Stimulated activated CD8-positive, alpha-beta memory T cell treated with anti-CD3 and anti-CD28 coated beads, Interleukin-4, amount 100 ng/mL, for 24 hours (primary cell): Measurements from ENCODE around the gene ITGA3.
A peak's percentile ranks its signal among the peaks of the same experiment; 100 is the strongest.

Source experiments
- DNase-seq: peaks from one replicate; pipeline ENCODE4 v3.0.0-alpha.2; 2020; ENCODE audit warnings: low read depth

The ITGA3 gene

DNA sequence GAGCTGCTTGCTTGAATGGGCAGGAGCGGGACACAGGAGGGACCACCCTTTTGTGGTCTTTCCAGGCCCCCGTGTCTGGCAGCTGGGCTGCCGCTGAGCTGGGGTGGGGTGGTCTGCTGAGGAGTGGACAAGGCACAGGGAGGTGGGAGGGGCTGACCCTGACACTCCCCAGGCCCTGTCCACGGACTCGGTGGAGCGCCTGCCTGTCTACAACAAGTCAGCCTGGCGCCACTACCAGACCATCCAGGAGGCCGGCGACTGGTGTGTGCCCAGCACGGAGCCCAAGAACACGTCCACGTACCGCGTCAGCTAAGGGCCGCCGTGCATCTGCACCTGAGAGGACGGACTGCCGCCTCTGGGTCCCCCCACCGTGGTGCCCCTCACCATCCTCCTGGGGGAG is 53.9 kb downstream of the ITGA3 start:
- DNase-seq = no peak

DNA sequence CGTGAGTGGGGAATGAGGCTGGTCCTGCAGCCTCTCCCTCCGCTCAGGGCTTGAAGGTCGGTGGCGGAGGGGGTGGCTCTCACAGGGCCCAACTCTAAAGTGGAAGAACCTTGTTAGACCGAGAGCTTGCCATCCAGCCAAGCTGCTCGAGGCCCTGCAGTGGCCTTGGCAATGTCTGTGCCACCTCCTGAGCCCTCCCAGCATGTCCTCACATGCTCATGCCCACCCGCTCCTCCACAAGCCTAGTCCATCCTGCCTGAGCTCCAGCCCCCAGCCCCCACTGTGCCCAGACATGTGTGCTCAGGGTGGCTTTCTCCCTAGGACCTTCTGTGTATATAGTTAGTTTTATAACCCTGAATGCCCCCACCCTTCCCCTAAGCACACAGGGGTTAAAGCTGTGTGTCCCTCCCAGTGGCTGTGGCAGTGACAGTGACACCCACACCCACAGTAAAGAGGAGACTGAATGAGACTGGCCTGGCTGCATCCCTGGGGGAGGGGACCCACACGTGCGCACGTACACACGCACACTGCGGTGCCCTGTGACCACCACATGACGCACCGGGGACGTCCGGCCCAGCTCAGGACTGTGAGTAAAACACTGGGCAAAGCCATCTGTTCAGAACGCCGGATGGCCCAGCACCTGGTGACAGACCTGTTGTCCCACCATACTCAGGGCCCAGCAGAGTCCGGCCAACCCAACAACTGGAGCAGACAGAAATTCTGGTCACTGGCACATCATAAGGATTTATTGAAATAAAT is 54.9 kb downstream of the ITGA3 start:
- DNase-seq = no peak

DNA sequence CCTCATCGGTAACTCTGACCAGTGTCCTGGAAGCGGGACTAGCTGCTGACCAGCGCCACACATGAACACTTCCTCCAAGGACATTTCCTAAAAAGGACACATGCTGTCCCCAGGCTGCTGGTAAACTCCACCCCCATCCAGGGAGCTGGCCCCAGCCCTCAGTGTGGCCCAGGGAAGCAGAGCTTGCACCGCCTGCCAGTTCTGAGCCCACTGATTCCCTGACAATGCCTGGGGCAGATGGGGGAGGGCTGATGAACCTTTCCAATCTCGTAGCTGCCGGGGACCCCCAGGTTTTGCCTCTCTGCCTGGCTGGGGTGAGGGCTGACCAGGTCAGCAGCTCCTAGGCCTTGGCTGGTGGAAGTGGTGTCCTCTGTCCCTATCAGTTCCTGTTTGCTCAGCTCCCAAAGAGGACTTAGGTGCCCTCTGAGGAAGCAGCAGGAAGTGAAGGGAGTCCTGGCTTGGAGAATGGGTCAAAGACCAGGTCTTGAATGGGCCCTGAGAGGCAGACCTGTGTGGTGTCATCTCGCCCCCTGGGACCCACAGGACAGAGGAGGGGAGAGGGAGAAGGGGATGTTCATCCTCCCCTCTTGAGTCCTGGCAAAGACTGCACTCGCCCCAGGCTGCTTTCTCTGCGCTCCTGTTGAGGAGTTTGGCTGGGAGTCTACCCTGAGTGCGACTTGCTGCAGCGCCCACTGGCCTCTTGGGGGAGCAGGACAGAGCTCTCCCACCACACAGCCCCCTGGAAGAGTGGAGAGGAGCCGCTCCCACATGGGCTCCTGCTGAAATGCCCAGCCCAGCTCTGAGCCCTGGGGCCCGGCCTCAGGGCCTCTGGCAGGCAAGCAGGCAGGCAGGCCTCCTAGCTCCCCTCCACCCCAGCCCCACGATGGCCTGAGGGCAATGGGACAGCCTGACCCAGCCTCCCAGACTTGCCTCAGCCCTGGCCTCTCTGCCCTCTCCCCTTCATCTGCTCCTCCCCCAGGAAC is 56.1 kb downstream of the ITGA3 start:
- DNase-seq = no peak

DNA sequence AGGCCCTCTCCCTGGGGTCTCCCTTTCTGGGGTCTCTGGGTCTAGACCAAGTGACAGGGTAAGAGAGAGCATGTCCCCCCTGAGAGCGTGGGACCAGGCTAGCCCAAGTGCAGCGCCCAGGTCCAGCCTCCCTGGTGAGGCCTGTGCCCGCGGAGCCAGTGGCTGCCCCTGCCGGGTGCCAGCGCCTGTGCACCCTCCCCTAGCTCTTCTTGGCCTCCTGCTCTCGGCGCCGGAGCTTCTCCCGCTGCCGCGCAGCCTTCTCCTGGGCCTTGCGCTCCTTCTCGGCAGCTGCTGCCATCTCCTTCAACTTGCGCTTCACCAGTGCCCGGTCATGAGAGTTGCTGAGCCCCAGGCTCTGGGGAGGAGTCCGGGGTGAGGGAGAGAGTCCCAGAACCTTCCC is 56.8 kb downstream of the ITGA3 start:
- no peak for DNase-seq

DNA sequence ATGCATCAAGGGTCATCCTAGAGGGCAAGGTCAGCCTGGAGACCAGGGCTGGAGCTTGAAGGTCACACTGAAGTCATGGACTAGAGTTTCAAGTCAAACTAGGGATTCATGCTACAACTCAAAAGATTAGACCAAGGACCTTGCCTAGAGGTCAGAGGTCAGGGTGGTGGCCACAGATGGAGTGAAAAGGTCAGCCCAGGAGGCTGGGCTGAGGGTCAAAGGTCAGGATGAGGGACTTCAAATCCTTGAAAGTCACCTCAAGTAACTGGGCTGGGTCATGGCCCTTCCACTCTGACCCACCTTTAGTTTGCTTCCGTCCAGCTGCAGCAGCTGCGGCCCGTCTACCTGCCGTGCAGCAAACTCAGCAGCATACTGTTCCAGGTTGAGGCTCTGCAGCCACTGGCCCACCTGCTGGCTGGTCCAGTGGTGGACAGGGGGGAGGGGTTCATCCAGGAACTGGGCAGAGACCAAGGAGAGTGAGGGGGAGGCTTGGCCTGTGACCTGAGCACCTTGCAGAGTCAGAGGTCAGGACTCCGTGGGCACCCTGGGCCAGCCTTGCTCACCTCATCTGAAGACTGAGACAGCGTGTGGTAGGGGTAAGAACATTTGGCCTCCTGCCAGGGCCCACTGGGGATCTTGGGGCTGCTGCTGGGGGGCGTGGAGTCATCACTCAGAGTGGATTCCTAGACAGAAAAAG is 57.9 kb downstream of the ITGA3 start:
- DNase-seq = no peak

DNA sequence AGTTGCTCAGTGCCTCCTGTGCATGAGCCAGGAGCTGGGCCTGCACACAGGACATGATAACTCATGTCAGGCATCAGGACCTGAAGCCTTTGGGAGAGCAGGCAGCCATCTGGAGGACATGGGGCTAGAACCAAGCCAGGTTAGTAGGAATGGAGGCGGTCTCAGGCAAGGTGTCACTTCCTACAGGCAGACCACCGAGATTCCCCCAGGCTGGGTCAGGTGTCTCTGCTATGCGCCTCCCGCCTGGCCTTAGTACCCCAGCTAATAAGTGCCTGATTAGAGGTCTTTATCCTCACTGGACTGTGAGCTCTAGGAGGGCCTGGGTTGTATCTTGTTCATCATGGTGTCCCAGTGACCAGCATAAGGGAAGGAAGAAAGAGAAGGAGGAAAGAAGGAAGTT is 58.5 kb downstream of the ITGA3 start:
- DNase-seq = no peak

DNA sequence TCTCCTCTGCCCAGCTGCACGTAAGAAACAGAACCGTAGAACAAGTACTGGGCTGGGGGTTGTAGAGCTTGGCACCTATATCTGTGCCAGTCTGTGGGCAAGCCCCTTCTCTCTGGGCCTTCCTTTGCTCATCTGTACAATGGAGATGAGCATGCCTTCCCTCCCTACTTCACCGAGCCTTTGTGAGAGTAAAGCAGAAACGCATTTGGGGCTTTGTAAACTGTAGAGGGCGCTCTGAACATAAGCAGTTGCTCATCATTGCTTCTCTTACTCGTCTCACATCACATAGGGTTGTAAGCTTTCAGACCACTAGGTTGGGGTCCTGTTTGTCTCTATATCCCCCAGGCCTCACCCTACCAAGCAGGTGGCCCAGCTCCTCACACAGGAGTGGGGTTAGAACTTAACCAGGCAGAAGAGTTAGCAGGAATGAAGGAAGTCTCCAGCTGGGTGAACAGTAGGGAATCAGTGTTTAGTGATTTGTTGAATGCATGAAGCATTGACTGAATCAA is 59.0 kb downstream of the ITGA3 start:
- no peak for DNase-seq

DNA sequence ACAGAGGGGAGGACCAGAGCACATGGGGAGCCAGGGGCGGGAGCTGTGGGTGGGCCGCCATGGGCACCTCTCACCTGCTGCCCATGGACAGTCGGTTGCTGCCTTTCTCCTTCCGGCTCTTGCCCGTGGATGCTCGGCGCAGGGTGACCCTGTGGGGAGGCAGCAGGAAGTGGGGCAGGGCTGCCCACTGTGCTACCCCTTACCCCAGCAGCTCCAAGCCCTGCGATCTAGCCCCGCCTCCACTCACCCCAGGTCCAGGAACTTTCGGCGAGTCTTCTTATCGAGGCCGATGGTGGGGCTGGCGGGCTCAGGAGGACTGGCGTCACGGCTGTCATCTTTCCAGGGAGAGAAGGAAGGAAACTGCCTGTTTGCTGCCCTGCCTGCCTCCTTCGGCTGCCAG is 59.8 kb downstream of the ITGA3 start:
- no peak for DNase-seq

DNA sequence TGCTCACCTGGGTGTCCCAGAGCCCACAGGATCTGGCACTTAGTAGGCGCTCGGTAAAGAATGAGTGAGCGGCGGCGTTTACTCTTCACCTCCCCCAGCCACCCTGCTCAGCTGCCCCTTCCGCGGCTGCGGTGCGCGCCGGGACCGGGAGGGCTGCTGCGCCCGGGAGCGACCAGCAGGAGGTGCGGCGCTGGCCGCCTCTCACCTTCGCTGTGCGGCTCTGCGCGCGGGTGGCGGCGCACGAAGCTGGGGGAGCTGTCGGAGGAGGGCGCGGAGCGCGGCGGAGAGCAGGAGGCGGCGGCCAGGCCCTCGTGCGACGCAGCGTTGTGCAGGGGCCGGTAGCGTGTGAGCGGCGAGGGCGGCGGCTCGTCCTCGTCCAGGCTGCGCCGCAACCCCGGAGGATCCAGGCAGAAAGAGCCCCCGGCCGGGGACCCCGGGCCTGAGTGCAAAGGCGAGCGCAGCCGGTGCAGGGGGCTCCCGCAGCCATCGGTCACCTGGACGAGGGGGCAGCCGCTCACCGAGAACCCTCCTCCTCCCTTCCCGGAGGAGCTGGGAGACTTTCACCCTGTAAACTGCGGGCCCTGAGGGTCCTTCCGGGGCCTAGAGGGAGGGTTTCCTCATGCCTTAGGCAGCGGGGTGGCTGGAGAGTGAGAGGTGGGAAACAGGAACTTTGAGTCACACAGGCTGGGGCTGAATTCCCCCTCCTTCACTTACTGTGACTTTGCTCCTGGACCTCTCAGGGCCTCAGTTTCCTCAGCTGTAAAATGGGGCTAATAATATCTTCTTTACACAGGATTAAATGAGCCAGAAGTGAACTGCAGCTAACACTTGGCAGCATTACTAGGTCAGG is 61.5 kb downstream of the ITGA3 start:
- peak; percentile 42 for DNase-seq

DNA sequence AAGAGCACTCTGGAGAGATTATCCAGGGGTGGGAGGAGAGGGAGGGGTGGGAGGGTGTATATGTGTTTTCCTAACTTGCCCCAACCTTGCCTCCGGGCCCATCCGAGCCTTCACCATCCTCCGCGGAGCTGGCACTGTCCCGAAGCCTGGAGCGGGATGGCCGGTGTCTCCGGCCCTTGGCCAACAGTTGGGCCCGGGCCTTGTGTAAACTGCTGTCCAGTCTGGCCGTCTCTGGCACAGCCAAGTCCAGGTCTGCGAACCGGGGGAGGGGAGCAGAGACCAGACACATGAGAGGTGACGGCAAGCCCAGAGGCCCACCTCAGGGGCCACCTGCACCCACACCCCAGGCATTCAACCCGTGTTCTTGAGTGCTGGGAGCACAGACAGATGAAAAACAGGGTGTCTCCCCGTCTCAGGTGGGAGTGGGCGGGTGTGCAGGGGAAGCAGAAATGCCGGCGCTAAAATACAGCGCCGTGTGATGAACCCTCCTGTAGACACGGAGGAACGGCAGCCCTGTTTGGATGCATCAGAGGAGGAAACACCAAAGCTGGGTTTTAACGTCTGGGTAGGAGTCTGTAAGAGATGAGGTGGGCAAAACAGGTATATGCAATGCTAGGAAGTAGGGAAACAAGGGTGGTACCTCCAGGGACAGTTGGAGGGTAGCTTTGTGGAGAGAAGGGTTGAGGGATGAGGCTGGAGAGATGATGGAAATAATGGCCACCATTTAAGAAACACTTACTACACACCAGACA is 62.3 kb downstream of the ITGA3 start:
- DNase-seq = no peak

DNA sequence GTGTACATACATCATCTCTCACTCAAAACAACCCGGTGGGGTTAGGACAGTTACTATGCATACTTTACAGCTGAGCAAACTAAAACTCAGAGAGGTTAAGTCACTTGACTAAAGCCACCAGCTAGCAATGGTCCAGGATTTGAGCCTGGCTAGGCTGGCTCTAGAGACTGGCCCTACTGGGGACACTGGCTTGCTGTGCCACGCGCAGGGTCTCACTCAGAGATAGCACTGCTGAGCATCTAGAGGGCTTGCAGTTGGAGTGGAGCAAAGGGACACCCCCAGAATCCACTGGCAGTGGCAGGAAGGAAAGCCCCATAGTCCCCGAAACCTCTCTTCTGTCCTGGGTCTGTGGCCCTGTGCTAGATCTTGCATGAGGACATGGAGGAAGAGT is 62.9 kb downstream of the ITGA3 start:
- no peak for DNase-seq

DNA sequence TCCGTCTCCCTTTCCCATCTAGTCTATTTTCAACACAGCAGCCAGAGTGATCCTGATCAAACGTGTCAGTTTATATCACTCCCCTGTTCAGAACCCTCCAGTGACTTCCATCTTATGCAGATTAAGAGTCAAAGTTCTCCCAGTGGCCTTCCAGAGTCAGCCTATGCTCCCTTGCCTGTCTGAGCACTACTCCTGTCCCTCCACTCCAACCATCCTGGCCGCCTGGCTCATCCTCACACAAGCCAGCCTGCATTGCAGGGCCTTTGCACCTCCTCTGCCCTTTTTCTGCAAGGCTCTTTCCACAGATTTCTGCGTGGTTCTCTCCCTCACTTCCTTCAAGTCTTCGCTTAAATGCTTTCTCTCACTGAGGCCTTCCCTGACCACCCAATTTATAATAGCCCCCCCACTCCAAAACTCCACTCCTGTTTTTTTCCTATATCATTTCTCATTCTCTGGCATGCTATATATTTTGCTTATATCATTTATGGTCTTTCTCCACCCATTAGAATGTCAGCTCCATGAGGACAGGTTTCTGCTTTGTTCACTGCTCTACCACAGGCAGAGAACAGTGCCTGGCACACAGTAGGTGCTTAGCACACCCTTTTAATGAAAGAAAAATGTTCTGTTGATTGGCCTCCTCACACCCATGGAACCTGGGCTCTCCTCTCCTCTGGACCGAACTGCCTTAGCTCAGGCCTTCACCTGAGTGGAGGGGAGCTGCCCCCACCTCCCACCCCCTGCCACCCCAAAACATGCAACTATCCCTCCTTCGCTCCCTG is 64.8 kb downstream of the ITGA3 start:
- DNase-seq = no peak

DNA sequence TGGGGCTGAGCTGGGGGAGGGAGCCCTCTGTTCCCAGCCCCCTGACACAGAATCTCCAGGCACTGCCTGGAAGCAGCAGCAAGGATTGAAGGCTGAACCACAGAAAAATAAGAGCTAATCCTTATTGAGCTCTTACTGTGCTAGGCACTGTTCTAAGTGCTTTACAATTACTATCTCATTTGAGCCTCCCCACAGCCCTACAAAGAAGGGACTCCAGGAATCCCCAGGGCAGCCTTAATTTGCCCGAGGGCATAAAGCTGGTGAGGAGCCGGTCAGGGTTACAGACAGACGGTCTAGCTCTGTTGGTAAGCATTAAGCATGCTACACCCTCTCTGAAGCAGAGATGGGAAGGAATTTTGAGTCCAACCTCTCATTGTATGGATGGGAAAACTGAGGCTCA is 67.0 kb downstream of the ITGA3 start:
- DNase-seq = no peak

DNA sequence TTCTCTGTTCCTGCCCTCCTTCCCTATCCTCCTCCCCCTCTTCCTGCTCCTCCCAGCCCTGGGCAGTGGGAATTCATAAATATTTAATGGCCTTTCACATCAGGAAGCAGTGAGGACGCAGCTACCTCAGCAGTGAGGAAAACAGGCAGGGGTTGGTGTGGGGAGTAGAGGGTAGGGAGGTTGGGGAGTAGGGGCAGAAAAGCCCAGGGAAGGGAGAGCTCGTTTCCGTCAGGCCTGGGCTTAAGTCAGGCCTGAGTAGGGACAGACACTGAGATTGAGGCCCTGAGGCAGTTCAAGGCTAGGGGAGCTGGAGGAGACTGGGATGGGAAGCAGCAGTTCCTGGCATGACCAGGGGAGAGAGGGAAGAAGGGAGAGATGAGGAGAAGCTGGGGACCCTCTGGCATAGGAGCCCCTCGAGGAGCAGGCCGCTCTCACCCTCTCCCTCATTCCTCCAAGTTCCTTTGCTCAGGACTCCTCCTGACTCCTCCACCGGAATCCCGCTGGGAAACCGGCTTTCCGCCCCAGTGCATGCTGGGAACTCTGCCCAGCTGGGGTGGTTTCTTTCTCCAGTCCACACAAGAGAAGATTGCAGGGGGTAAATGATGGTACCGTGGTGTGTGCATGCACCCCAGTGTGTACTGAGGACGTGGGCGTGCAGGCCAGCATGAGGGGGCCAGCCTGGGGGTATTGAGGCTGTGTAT is 67.9 kb downstream of the ITGA3 start:
- DNase-seq = no peak

DNA sequence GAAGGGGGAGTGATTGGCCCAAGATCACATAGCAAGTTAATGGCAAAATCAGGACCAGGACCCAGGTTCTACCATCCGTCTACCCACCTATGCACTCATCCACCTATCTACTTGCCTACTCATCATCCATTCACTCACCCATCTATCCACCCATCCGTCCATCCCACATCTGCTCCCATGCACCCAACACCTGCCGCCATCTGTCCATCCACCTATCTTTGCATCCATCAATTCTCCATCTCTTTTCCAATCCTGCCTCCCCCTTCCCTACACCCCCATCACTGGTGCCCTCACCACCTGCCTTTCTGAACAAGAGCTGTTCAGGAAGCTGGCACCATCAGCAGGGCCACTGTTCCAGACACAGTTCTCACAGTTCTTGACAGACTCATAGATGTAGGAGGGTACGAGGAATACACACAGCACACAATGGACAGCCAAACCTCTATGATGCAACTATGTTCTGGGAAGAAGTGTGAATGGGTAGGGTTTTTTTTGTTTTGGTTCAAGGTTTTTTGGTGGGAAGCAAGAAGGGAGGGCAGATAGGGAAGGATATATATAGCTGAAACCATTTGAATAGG is 69.6 kb downstream of the ITGA3 start:
- no peak for DNase-seq

DNA sequence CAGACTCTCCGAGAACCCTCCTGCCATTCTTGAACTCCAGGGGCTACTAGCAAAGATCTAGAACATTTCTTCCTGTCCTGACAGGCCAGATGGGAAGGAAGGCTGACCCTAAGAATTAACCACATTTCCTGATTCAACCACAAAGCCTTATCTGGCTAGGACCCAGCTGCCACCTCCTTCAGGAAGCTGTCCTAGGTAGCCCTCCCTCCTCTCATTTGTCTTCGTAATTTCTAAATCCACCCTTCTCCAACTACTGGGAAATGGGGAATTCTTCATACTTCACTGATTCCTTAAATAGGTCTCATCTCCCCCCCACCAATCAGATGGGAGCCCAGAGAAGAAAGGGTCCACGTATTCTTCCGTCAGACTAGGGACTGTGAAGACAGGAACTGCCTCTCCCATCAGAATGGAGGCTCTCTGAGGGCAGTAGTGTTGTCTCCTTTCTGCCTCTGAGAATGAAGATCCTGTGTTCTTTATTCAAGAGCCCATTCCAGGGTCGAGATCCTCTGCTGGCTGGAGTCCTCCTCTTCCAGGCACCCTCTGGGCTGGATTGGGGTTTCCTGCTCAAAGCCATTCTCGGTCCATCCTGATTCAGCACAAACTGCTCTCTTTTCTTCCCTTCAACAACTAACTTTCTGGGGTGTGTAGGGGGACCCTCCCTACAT is 71.9 kb downstream of the ITGA3 start:
- no peak for DNase-seq

DNA sequence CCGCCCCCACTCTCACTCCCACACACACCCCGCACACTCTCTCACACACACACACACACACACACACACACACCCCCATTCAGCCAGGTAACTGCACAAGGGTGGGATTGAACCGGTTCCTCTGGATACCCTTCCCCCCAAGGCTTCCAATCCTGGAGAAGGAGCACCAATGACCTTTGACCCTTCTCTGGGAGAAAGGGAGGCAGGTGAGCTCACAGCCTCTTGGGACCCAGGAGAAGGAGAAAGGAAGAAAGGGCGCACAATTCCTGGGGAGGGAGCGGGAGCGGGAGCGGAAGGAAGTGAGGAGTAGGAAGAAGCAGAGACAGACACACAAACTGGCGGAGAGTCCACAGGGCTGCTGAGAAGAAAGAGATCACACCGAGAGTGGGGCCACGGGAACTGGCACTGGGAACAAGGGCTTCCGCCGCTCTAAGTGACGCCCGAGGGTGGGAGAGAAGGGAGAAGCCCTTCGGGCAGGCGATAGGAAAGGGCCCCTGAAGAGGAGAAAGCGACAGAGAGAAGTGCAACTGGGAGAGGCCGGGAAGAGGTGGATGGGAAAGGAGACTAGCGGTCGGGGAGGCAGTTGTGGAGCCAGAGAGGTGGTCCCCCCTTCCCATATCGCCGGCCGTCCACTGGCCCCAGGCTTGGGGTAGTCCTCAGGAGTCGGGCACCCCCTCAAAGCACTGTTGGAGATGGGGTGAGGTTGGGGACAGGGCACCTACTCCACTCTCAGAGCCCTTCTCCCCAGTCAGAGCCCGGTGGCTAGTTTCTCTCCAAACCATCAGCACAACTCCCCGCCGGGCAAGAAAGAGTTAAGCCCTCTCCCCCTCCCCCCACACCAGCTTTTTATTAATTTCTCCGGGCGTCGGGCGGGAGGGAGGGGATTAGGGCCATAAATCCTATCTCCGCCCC is 72.8 kb downstream of the ITGA3 start:
- no peak for DNase-seq
